ENCODE data around the gene IHH.

DNA sequence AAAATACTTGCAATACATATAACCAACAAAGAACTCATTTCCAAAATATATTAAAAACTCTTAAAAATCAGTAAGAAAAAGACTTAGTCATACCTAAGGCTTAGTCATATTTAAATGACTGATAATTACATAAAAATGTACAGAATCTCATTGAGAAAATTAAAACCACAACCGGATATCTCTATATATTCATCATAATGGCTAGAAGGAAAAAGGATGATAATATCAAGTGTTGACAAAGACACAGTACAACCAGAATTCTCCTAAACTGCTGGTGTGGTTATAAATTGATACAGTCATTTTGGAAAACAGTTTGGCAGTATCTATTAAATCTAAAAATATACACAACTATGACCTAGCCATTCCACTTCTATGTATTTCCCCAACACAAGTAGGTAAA, 27.1 kb upstream of the IHH start:
- TF ChIP-seq, protein P1, sequence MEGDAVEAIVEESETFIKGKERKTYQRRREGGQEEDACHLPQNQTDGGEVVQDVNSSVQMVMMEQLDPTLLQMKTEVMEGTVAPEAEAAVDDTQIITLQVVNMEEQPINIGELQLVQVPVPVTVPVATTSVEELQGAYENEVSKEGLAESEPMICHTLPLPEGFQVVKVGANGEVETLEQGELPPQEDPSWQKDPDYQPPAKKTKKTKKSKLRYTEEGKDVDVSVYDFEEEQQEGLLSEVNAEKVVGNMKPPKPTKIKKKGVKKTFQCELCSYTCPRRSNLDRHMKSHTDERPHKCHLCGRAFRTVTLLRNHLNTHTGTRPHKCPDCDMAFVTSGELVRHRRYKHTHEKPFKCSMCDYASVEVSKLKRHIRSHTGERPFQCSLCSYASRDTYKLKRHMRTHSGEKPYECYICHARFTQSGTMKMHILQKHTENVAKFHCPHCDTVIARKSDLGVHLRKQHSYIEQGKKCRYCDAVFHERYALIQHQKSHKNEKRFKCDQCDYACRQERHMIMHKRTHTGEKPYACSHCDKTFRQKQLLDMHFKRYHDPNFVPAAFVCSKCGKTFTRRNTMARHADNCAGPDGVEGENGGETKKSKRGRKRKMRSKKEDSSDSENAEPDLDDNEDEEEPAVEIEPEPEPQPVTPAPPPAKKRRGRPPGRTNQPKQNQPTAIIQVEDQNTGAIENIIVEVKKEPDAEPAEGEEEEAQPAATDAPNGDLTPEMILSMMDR (IDR thresholded peaks at IDR 0.05; ENCODE audit: extremely low read depth in 1 of 2, insufficient read depth in 1 of 2, low read depth in 1 of 2, low read length in 2 of 2): no peak
- no peak for TF ChIP-seq POLR2AphosphoS5 (IDR thresholded peaks at IDR 0.05; ENCODE audit: insufficient read depth, low read depth, low read length)
- TF ChIP-seq EZH2 (IDR thresholded peaks at IDR 0.05; ENCODE audit: borderline replicate concordance, low read depth, low read length, severe bottlenecking): no peak
- TF ChIP-seq POLR2A (IDR thresholded peaks at IDR 0.05; ENCODE audit: low read depth, low read length): no peak
- TF ChIP-seq FOS (IDR thresholded peaks at IDR 0.05; ENCODE audit: borderline replicate concordance, insufficient read depth, low read length): no peak
- TF ChIP-seq, protein P2, sequence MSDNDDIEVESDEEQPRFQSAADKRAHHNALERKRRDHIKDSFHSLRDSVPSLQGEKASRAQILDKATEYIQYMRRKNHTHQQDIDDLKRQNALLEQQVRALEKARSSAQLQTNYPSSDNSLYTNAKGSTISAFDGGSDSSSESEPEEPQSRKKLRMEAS (IDR thresholded peaks at IDR 0.05; ENCODE audit: insufficient read depth, insufficient read length): no peak
- no peak for TF ChIP-seq MYC (IDR thresholded peaks at IDR 0.05; ENCODE audit: low read depth, low read length)

All from endothelial cell of umbilical vein (primary cell).